Stimulated activated CD4-positive, alpha-beta T cell treated with anti-CD3 and anti-CD28 coated beads, TNF-alpha, amount 100 ng/mL, for 24 hours (primary cell): Measurements from ENCODE around the gene SLC2A8.

Experiments
- DNase-seq, 3 experiments: peaks; one replicate each; pipeline ENCODE4 v3.0.0-alpha.2; 2020; ENCODE audit warnings: low read depth in 3 of 3

SLC2A8 gene

GRCh38 chr9:127430415-127430814 lies 33.4 kb downstream of the SLC2A8 start:
- no peak for DNase-seq

GRCh38 chr9:127437497-127438264 lies 40.7 kb downstream of the SLC2A8 start:
- no peak for DNase-seq

- DNase-seq = no peak
Observed at GRCh38 chr9:127438394-127438793, 41.4 kb downstream of the SLC2A8 start.

GRCh38 chr9:127444283-127444920 lies 47.4 kb downstream of the SLC2A8 start:
- no peak for DNase-seq

- DNase-seq = no peak
Observed at GRCh38 chr9:127444921-127445850, 48.2 kb downstream of the SLC2A8 start.

GRCh38 chr9:127445851-127446712 lies 49.1 kb downstream of the SLC2A8 start:
- DNase-seq = no peak

- DNase-seq = no peak
Observed at GRCh38 chr9:127446713-127447415, 49.9 kb downstream of the SLC2A8 start.

- DNase-seq = no peak
Observed at GRCh38 chr9:127447416-127448111, 50.6 kb downstream of the SLC2A8 start.

GRCh38 chr9:127448112-127448805 lies 51.3 kb downstream of the SLC2A8 start:
- no peak for DNase-seq

- DNase-seq = no peak
Observed at GRCh38 chr9:127449332-127449966, 52.5 kb downstream of the SLC2A8 start.

- no peak for DNase-seq
Observed at GRCh38 chr9:127450243-127450760, 53.3 kb downstream of the SLC2A8 start.

GRCh38 chr9:127450830-127451607 lies 54.0 kb downstream of the SLC2A8 start, which contains the start of the genes LRSAM1 and RPL12:
TSS of gene LRSAM1 (plus strand) at chr9:127451510. CDS start at chr9:127454528, 3,018 bp downstream.
TSS of gene RPL12 (minus strand) at chr9:127451406. CDS start at chr9:127451317, 89 bp downstream.
- peak; percentile 96 to 98 (median 97) for DNase-seq

- no peak for DNase-seq
Observed at GRCh38 chr9:127451608-127451857, 54.6 kb downstream of the SLC2A8 start.

- no peak for DNase-seq
Observed at GRCh38 chr9:127451858-127452656, 55.1 kb downstream of the SLC2A8 start.

GRCh38 chr9:127452691-127453090 lies 55.7 kb downstream of the SLC2A8 start:
- DNase-seq = no peak

GRCh38 chr9:127455324-127455992 lies 58.5 kb downstream of the SLC2A8 start:
- no peak for DNase-seq
